ENCODE data around the gene SLC22A16. TPM values are rescaled to one million over a fixed set of nuclear protein-coding genes. Genes with fewer than 3 reads are reported as not detected.
"Not testable (repeated sequence)": the region's sequence is repeated elsewhere in the genome, so short reads cannot be mapped to it uniquely, and the experiment has no call there.

Gene SLC22A16
- total and polyA plus RNA-seq, 8 donors, result 0.22 to 0.35 (median 0.26) TPM; not detected in 5

DNA sequence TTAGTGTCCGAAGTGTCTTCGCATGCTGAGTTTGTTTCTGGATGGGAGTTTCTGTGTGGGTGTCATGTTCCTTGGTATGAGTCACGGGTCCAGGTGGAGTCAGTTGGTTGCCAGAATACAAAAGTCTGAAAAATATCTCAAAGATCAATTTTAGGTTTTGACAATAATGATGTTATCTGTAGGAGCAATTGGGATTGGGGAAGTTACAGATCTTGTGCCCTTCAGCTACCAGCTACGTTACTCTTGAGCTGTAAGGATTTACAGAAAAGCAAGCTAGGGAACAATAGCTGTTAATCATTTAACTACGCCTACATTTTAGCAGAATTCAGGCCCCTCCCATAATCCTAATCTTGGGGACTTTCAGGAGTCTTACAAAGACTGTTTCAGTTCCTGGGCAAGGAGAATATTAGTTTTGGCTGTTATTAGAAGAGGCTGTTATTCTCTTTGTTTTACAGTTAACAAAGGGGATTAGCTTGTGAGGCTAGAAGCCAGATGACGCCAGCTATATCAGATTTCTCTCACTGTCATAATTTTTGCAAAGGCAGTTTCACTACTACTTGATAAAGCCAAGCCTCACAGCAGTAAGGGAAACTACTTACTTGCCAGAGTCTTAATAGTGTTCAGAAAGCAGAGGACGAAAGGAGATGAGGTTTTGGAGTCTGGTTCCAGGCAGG lies 15.4 kb upstream of the SLC22A16 start:
- WGBS, 2 donors, result 52 to 59% methylated on average over 7 of the region's 7 CpGs
- DNase-seq (no peak), ATAC-seq (peak in 3 of 4 donors; percentile 26 to 71 (median 59)), FAIRE-seq (no peak)
- intact Hi-C loops (cut with DNase I), result no loop called here
- Histone ChIP-seq H3K4me3 (no peak overlapping the region), H3K27me3 (no peaks in the 10 kb centered on the region), H3K4me1 (no peaks in the 10 kb centered on the region), H3K9me3 (no peaks in the 10 kb centered on the region), H3K36me3 (no peaks in the 10 kb centered on the region), H3K27ac (peak overlapping the region in 1 of 4 donors; percentile 13)
- TF ChIP-seq, protein P1, sequence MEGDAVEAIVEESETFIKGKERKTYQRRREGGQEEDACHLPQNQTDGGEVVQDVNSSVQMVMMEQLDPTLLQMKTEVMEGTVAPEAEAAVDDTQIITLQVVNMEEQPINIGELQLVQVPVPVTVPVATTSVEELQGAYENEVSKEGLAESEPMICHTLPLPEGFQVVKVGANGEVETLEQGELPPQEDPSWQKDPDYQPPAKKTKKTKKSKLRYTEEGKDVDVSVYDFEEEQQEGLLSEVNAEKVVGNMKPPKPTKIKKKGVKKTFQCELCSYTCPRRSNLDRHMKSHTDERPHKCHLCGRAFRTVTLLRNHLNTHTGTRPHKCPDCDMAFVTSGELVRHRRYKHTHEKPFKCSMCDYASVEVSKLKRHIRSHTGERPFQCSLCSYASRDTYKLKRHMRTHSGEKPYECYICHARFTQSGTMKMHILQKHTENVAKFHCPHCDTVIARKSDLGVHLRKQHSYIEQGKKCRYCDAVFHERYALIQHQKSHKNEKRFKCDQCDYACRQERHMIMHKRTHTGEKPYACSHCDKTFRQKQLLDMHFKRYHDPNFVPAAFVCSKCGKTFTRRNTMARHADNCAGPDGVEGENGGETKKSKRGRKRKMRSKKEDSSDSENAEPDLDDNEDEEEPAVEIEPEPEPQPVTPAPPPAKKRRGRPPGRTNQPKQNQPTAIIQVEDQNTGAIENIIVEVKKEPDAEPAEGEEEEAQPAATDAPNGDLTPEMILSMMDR (IDR thresholded peaks at IDR 0.05), result no peak

DNA sequence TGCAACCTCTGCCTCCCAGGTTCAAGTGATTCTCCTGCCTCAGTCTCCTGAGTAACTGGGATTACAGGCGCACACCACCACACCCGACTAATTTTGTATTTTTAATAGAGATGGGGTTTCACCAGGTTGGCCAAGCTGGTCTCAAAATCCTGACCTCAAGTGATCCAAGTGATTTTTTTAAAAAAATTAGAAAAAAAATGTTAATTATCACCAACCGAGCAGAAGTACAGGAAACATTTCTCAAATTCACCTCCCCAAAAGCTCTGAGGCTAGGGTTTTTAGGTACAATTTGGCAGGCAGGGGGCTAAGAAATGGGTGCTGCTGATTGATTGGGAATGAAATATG lies 14.9 kb upstream of the SLC22A16 start:
- no peak for DNase-seq
- Histone ChIP-seq H3K4me3 (no peak overlapping the region), H3K9me3 (no peaks in the 10 kb centered on the region), H3K4me1 (no peaks in the 10 kb centered on the region), H3K27me3 (no peaks in the 10 kb centered on the region), H3K27ac (peak overlapping the region in 1 of 4 donors; percentile 13), H3K36me3 (no peaks in the 10 kb centered on the region)
- FAIRE-seq, result no peak
- TF ChIP-seq, protein P1 (IDR thresholded peaks at IDR 0.05), result no peak
- ATAC-seq, result no peak
- intact Hi-C loops (cut with DNase I), result no loop called here
- 85 to 95% methylated on average over 3 of the region's 3 CpGs for WGBS, 2 donors

- no peaks in the 10 kb centered on the region for H3K9me3 ChIP-seq
- 57 to 64% methylated on average over 3 of the region's 3 CpGs for WGBS, 2 donors
- no peaks in the 10 kb centered on the region for H3K4me1 ChIP-seq
- DNase-seq (no peak), ATAC-seq (no peak), FAIRE-seq (no peak)
- H3K36me3 ChIP-seq, result no peaks in the 10 kb centered on the region
- TF ChIP-seq, protein P1 (IDR thresholded peaks at IDR 0.05), result no peak
- H3K4me3 ChIP-seq, result no peak overlapping the region
- no peaks in the 10 kb centered on the region for H3K27me3 ChIP-seq
- intact Hi-C loops (cut with DNase I), result no loop called here
- H3K27ac ChIP-seq, result no peak overlapping the region
Observed at GRCh38 chr6:110490110-110490509, 13.7 kb upstream of the SLC22A16 start.

DNA sequence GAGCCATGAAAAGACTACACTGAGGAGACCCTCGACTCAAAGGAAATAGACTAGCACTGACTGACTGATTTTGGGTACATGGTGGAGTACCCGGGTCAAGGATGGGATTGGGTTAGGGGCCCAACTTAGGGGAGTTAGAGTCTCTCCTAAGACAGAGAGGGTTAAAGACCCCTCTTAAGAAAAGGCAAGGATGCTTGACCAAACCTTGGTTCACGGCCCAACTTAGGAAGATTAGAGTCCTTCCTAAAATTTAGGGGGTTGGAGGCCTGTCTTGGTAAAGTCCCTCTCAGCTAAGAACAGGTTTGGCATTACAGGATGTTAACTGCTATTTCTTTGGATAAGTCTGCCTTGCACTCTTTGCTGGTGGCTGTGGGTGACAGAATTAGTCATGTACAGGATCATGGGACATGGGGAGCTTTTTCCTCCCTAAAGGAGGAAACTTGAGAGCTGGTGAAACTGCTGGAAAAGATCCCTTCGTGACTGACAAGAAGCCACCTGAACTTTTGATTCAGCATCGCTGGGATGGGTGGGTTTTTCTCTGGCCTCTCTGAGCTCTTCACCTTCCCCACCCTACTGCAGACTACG lies 12.3 kb upstream of the SLC22A16 start:
- intact Hi-C loops (cut with DNase I), result no loop called here
- Histone ChIP-seq H3K4me1 (no peaks in the 10 kb centered on the region), H3K4me3 (no peak overlapping the region), H3K36me3 (no peaks in the 10 kb centered on the region), H3K27me3 (no peaks in the 10 kb centered on the region), H3K9me3 (no peaks in the 10 kb centered on the region), H3K27ac (no peak overlapping the region)
- WGBS, 2 donors, result 88 to 92% methylated on average over 6 of the region's 6 CpGs
- ATAC-seq, result no peak
- no peak for FAIRE-seq
- TF ChIP-seq, protein P1 (IDR thresholded peaks at IDR 0.05), result no peak
- DNase-seq, result no peak

DNA sequence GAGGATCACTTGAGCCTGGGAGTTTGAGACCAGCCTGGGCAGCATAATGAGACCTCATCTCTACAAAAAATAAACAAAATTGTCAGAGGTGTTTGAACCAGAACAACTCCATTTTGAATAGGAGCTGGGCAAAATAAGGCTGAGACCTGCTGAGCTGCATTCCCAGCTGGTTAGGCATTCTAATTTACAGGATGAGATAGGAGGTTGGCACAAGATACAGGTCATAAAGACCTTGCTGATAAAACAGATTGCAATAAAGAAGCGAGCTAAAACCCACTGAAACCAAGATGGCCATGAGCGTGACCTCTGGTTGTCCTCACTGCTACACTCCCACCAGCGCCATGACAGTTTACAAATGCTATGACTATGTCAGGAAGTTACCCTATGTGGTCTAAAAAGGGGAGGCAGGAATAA lies 11.6 kb upstream of the SLC22A16 start:
- WGBS, 2 donors, result 72 to 78% methylated on average over 3 of the region's 3 CpGs

More for the DNA sequence above, 11.6 kb upstream of the SLC22A16 start:
- H3K9me3 ChIP-seq; FAIRE-seq; H3K27ac ChIP-seq; intact Hi-C loops (cut with DNase I); H3K27me3 ChIP-seq; H3K4me1 ChIP-seq; H3K36me3 ChIP-seq; DNase-seq; ATAC-seq; H3K4me3 ChIP-seq: not testable (repeated sequence)

Measured in pancreas (tissue), 10 donors.